Fibroblast of lung (primary cell): Measurements from ENCODE around the gene CFHR1.

Experiments
- CTCF ChIP-seq, 2 donors: IDR thresholded peaks in 1 of 2; conservative IDR thresholded peaks in 1 of 2; 1 replicate in 1 of 2; 2 replicates in 1 of 2; pipeline ENCODE4 v1.5.1; 2011 to 2012; ENCODE audit warnings: low read length in 2 of 2, control low read depth in 1 of 2, inconsistent platforms in 1 of 2, low read depth in 1 of 2, mild to moderate bottlenecking in 1 of 2
- EZH2 ChIP-seq: IDR thresholded peaks from 2 replicates; pipeline ENCODE4 v1.5.1; 2012; ENCODE audit warnings: low read length, control low read depth, mild to moderate bottlenecking; ENCODE audit errors: missing control alignments

GRCh38 chr1:196866974-196867373 lies 47.4 kb downstream of the CFHR1 start:
- TF ChIP-seq CTCF (conservative IDR thresholded peaks at IDR 0.05 in 1 of 2, IDR thresholded peaks at IDR 0.05 in 1 of 2; ENCODE audit: low read depth in 1 of 2, low read length in 2 of 2) (no peak), EZH2 (no peak)
